ENCODE data around the gene ST3GAL2. TPM values are rescaled to one million over a fixed set of nuclear protein-coding genes. Genes with fewer than 3 reads are reported as not detected.
"Not testable (repeated sequence)": the region's sequence is repeated elsewhere in the genome, so short reads cannot be mapped to it uniquely, and the experiment has no call there.

The ST3GAL2 gene
- total RNA-seq, 4 donors from 2014 or later = 7.1 to 16.5 (median 11.1) TPM

- peaks cover 85% of the 10 kb centered on the region for H3K36me3 ChIP-seq
- 90% methylated on average over 10 of the region's 10 CpGs for WGBS
- no peaks in the 10 kb centered on the region for H3K9me3 ChIP-seq
- no peak for DNase-seq (ENCODE audit: low spot score in 2 of 2)
- no peak overlapping the region for H3K27ac ChIP-seq
- H3K4me1 ChIP-seq = no peaks in the 10 kb centered on the region
- H3K27me3 ChIP-seq = no peaks in the 10 kb centered on the region
- TF ChIP-seq EP300 (IDR thresholded peaks at IDR 0.05) = no peak
- no peak for TF ChIP-seq POLR2AphosphoS5 (IDR thresholded peaks at IDR 0.05)
- no peak for TF ChIP-seq CTCF (IDR thresholded peaks at IDR 0.05)
- no peak for TF ChIP-seq POLR2A (IDR thresholded peaks at IDR 0.05)
- no peak overlapping the region for H3K4me3 ChIP-seq
Observed at GRCh38 chr16:70370924-70371323, 68.0 kb downstream of the ST3GAL2 start.

DNA sequence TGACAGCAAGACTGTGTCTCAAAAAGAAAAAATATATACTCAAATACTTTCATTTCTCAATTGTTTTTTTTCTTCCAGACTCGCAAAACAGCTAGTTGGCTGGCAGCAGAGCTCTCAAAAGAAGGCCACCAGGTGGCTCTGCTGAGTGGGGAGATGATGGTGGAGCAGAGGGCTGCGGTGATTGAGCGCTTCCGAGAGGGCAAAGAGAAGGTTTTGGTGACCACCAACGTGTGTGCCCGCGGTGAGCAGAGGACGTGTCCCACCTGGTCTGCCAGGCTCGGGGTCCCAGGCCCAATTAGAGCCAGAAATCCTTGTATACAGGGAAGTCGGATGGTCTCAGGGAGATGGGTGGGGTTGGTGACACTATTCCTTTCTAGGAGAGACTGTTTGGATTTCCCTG lies 68.8 kb downstream of the ST3GAL2 start:
- 26% methylated on average over 10 of the region's 10 CpGs for WGBS
- H3K9me3 ChIP-seq; DNase-seq (ENCODE audit: low spot score in 2 of 2); H3K4me1 ChIP-seq; H3K4me3 ChIP-seq; H3K27me3 ChIP-seq; H3K27ac ChIP-seq: not testable (repeated sequence)
- H3K36me3 ChIP-seq = peaks cover 88% of the 10 kb centered on the region
- TF ChIP-seq CTCF (IDR thresholded peaks at IDR 0.05) = peak; percentile 26 to 59

- WGBS = 87% methylated on average over 4 of the region's 5 CpGs
- no peak overlapping the region for H3K4me3 ChIP-seq
- TF ChIP-seq CTCF (IDR thresholded peaks at IDR 0.05) (no peak), POLR2A (IDR thresholded peaks at IDR 0.05) (no peak), POLR2AphosphoS5 (IDR thresholded peaks at IDR 0.05) (no peak), EP300 (IDR thresholded peaks at IDR 0.05) (no peak)
- H3K4me1 ChIP-seq = no peaks in the 10 kb centered on the region
- H3K27ac ChIP-seq = no peak overlapping the region
- H3K9me3 ChIP-seq = no peaks in the 10 kb centered on the region
- H3K27me3 ChIP-seq = no peaks in the 10 kb centered on the region
- peaks cover 100% of the 10 kb centered on the region for H3K36me3 ChIP-seq
- DNase-seq (ENCODE audit: low spot score in 2 of 2) = no peak
Observed at GRCh38 chr16:70364399-70364798, 74.5 kb downstream of the ST3GAL2 start.

GRCh38 chr16:70359552-70359951 lies 79.3 kb downstream of the ST3GAL2 start:
- no peaks in the 10 kb centered on the region for H3K4me1 ChIP-seq
- no peak overlapping the region for H3K4me3 ChIP-seq
- H3K27me3 ChIP-seq = no peaks in the 10 kb centered on the region
- H3K36me3 ChIP-seq = peaks cover 99% of the 10 kb centered on the region
- WGBS = 93% methylated on average over 7 of the region's 7 CpGs
- H3K9me3 ChIP-seq = no peaks in the 10 kb centered on the region
- no peak overlapping the region for H3K27ac ChIP-seq
- TF ChIP-seq POLR2AphosphoS5 (IDR thresholded peaks at IDR 0.05) (no peak), POLR2A (IDR thresholded peaks at IDR 0.05) (no peak), EP300 (IDR thresholded peaks at IDR 0.05) (no peak), CTCF (IDR thresholded peaks at IDR 0.05) (no peak)
- no peak for DNase-seq (ENCODE audit: low spot score in 2 of 2)

GRCh38 chr16:70349783-70350182 lies 89.1 kb downstream of the ST3GAL2 start:
- no peaks in the 10 kb centered on the region for H3K27me3 ChIP-seq
- DNase-seq (ENCODE audit: low spot score in 2 of 2) = no peak
- 93% methylated on average over 2 of the region's 2 CpGs for WGBS
- no peak overlapping the region for H3K27ac ChIP-seq
- no peaks in the 10 kb centered on the region for H3K9me3 ChIP-seq
- peaks cover 51% of the 10 kb centered on the region for H3K36me3 ChIP-seq
- peaks cover 23% of the 10 kb centered on the region for H3K4me1 ChIP-seq
- no peak overlapping the region for H3K4me3 ChIP-seq
- TF ChIP-seq CTCF (IDR thresholded peaks at IDR 0.05) = no peak
- TF ChIP-seq EP300 (IDR thresholded peaks at IDR 0.05) = no peak
- no peak for TF ChIP-seq POLR2AphosphoS5 (IDR thresholded peaks at IDR 0.05)
- no peak for TF ChIP-seq POLR2A (IDR thresholded peaks at IDR 0.05)

Measured in suprapubic skin (tissue), 4 donors.